Measurements from ENCODE around the gene RASGRF1. TPM values are rescaled to one million over a fixed set of nuclear protein-coding genes. Genes with fewer than 3 reads are reported as not detected.

Gene RASGRF1
- 0.05 to 0.11 TPM (median 0.07 TPM) in 3 replicates for total RNA-seq

- TF ChIP-seq, protein P1, sequence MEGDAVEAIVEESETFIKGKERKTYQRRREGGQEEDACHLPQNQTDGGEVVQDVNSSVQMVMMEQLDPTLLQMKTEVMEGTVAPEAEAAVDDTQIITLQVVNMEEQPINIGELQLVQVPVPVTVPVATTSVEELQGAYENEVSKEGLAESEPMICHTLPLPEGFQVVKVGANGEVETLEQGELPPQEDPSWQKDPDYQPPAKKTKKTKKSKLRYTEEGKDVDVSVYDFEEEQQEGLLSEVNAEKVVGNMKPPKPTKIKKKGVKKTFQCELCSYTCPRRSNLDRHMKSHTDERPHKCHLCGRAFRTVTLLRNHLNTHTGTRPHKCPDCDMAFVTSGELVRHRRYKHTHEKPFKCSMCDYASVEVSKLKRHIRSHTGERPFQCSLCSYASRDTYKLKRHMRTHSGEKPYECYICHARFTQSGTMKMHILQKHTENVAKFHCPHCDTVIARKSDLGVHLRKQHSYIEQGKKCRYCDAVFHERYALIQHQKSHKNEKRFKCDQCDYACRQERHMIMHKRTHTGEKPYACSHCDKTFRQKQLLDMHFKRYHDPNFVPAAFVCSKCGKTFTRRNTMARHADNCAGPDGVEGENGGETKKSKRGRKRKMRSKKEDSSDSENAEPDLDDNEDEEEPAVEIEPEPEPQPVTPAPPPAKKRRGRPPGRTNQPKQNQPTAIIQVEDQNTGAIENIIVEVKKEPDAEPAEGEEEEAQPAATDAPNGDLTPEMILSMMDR (IDR thresholded peaks at IDR 0.05; ENCODE audit: unreplicated experiment), result no peak
- DNase-seq (ENCODE audit: low spot score in 2 of 2, unreplicated experiment in 2 of 2), result peak in 1 of 2 experiments; percentile 42
- H3K9me3 Mint-ChIP-seq, result no peaks in the 10 kb centered on the region
- no peak within 1 kb of the TSS for H3K27ac Mint-ChIP-seq
- H3K27me3 Mint-ChIP-seq (ENCODE audit: low read depth), result peaks cover 98% of the 10 kb centered on the region
- H3K4me3 Mint-ChIP-seq, result peak within 1 kb of the TSS; percentile 72
- no peaks in the 10 kb centered on the region for H3K36me3 Mint-ChIP-seq
- H3K4me1 Mint-ChIP-seq, result peaks cover 9% of the 10 kb centered on the region
Observed at GRCh38 chr15:79090487-79091203, at the start of gene RASGRF1. Gene RASGRF1, minus strand, starts transcription at chr15:79090780. Its CDS starts 282 bp downstream, at chr15:79090498.

DNA sequence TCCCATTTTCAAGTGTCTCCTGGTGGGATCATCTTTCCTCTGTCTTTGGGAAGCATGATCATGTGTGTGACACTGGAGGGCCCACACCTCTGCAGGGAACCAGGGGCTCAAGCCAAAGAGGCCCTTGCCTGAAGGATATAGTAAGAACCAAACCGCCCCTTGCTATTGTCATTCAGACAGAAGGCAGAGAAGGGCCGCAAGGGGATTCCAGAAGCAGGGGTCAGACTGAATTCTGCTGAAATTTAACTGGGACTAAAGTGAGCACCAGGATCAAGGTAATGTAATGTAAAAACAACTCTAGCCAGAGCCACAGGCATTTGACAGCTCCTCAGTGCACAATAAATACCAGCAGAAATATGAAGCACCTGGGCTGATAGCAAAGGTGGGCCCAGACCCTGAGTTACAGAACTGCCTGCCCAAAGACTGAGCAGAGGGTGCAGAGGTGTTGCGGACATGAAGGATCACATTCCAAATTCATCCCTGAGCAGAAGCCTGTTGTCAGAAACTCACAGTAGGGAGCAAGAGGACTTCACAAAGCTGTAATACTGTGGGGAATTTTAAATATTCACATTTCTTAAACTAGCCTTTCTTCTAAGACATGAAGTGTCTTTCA lies 46.0 kb upstream of the RASGRF1 start:
- H3K27me3 Mint-ChIP-seq (ENCODE audit: low read depth), result peaks cover 10% of the 10 kb centered on the region
- DNase-seq (ENCODE audit: low spot score in 2 of 2, unreplicated experiment in 2 of 2), result no peak
- peaks cover 32% of the 10 kb centered on the region for H3K9me3 Mint-ChIP-seq
- no peaks in the 10 kb centered on the region for H3K36me3 Mint-ChIP-seq
- H3K27ac Mint-ChIP-seq, result no peak overlapping the region
- no peak overlapping the region for H3K4me3 Mint-ChIP-seq
- peaks cover 15% of the 10 kb centered on the region for H3K4me1 Mint-ChIP-seq
- TF ChIP-seq, protein P1 (IDR thresholded peaks at IDR 0.05; ENCODE audit: unreplicated experiment), result no peak

DNA sequence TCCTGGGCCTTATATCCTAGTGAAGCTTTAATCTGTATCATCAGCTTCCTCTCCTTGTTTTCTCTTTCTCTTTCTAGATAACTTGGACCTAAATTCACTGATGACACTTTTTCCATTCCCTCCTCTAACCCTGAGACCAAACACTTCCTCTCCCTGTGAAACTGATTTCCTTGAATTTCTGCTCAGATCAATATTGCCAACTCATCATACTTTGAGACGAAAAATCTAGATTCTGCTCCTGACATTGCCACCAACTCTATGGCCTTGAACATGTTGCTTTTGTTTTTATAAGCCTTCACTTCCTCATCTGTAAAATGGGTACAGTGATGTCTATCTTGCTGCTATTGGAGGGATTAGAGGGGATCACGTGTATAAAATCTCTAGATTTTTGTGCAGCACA lies 42.7 kb upstream of the RASGRF1 start:
- H3K4me1 Mint-ChIP-seq, result peaks cover 9% of the 10 kb centered on the region
- H3K4me3 Mint-ChIP-seq, result no peak overlapping the region
- H3K27me3 Mint-ChIP-seq (ENCODE audit: low read depth), result peaks cover 25% of the 10 kb centered on the region
- no peak for DNase-seq (ENCODE audit: low spot score in 2 of 2, unreplicated experiment in 2 of 2)
- H3K36me3 Mint-ChIP-seq, result no peaks in the 10 kb centered on the region
- TF ChIP-seq, protein P1 (IDR thresholded peaks at IDR 0.05; ENCODE audit: unreplicated experiment), result no peak
- H3K27ac Mint-ChIP-seq, result no peak overlapping the region
- H3K9me3 Mint-ChIP-seq, result peaks cover 20% of the 10 kb centered on the region

DNA sequence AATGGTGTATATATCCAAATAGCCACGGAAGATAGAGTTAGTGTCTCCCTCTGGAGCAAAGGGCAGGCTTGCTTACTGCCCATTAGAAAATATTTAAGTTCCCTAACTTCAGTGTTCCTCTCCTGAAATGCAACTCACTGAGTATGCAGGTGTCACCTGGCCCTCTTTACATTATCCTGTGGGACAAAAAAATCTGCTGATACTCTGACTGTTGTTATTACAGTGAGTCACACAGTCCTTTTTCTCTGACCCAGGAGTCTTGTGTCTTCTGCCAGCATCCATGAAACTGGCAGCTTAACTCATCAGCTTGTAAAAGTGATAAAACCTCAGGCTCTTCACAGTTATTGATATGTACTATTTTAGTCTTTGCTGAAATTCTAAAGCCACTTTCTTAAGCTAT lies 42.2 kb upstream of the RASGRF1 start:
- Mint-ChIP-seq H3K27me3 (ENCODE audit: low read depth) (peaks cover 27% of the 10 kb centered on the region), H3K9me3 (peaks cover 18% of the 10 kb centered on the region), H3K4me1 (peaks cover 9% of the 10 kb centered on the region), H3K36me3 (no peaks in the 10 kb centered on the region), H3K27ac (no peak overlapping the region), H3K4me3 (no peak overlapping the region)
- no peak for DNase-seq (ENCODE audit: low spot score in 2 of 2, unreplicated experiment in 2 of 2)
- TF ChIP-seq, protein P1 (IDR thresholded peaks at IDR 0.05; ENCODE audit: unreplicated experiment), result no peak

DNA sequence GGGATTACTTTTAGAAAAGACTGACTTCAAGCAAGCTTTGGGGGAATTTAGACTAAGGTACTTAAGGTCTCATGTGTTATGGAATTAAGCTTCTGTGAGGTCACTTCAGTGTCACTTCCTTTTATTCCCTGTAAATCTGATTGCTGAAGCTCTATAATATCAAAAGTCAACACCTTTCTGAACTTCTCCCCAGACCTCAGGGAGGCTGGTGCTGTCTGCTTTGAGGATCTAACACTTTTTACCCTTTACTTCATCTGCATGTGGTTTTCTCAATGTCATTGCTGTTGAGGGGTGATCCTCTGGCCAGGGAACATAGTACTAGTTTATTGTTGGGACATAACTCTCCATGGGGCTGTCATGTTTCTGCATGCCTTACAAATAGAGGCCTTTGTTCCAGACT lies 41.8 kb upstream of the RASGRF1 start:
- Mint-ChIP-seq H3K9me3 (peaks cover 22% of the 10 kb centered on the region), H3K27me3 (ENCODE audit: low read depth) (peaks cover 31% of the 10 kb centered on the region), H3K4me1 (peaks cover 9% of the 10 kb centered on the region), H3K36me3 (no peaks in the 10 kb centered on the region), H3K4me3 (no peak overlapping the region), H3K27ac (no peak overlapping the region)
- no peak for DNase-seq (ENCODE audit: low spot score in 2 of 2, unreplicated experiment in 2 of 2)
- TF ChIP-seq, protein P1 (IDR thresholded peaks at IDR 0.05; ENCODE audit: unreplicated experiment), result no peak

All from mesothelial cell of epicardium (in vitro differentiated cells).